GM21526 (cell line): ENCODE results near the gene CHST3.
"Not testable (repeated sequence)": the region's sequence is repeated elsewhere in the genome, so short reads cannot be mapped to it uniquely, and the experiment has no call there.

Experiments
- ATAC-seq: cut with Tn5 transposase; IDR thresholded peaks from one replicate; pipeline ENCODE4 v1.9.1; 2021; ENCODE audit warnings: moderate library complexity; ENCODE audit not compliant: unreplicated experiment, low FRiP score

CHST3 gene

DNA sequence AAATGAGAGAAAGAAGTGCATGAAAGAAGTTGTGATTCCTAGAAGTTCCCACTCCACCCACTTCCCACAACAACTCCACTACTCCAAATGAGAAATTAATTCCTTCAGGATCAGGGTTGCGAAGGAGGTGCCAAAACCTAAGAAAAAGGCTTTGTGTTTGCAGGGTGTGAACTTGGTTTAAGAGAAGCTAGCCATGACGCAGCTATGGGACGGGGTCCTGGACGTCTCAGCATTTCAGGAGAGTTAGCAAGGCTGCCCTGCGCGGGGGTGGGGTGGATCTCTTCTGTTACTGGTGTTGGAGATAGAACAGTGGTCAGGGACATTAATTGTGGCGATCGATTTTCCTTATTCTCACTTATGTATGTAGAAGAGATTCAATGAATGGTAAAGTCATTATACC is 61.2 kb downstream of the CHST3 start:
- no peak for ATAC-seq

DNA sequence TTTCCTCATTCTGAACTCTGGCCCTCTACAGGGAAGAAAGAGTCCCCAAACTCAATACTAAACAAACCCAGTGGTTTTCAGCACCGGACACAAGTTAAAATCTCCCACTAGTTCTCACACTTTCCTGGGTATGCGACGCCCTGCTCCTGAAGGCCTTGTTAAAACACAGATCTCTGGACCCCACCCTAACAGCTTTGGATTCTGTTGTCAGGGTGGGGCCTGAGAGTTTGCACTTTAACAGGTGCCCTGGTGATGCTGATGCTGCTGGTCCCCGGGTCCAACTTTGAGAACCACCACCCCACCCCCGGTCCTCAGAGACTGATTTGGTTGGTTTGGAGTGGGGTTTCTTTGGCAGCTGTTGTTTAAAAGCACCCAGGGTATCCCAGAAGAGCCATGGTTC is 61.6 kb downstream of the CHST3 start:
- ATAC-seq = no peak

DNA sequence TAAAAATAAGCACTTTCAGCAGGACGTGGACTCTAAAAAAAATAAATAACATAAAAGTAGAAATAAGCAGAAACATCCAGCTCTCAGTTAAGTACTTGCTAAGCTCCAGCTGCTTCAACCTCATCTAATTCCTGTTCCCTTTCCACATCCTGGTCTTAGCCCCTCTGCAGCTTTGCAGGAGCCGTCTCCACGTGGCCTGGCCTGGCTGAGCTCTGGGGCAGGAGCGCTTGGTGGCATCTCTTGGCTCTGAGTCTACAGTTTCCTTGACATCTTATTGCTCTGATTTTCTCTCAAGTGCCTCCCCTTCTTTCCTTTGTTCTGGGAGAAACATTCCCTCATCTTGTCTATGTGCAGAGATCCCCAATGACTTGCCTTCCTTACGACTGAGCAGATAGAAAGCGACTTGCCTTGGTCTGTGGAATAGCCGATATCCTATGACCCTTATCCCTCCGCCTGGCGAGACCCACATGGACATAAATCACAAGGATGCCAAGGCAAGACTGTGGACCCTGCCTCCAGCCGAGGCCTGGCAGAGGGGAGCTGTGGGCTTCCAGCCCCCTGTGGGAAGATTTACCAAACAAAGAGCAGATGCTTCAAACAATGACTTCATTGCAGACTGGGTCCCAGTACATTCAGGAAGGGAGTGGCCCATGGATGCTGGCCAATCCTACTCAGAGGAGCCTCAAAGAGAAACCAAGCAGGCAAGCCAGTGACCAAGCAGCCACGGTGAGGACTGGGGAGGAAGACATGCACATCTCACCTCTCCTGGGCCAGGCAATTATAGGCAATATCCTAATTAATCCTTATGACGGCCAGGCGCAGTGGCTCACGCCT is 62.3 kb downstream of the CHST3 start:
- no peak for ATAC-seq

DNA sequence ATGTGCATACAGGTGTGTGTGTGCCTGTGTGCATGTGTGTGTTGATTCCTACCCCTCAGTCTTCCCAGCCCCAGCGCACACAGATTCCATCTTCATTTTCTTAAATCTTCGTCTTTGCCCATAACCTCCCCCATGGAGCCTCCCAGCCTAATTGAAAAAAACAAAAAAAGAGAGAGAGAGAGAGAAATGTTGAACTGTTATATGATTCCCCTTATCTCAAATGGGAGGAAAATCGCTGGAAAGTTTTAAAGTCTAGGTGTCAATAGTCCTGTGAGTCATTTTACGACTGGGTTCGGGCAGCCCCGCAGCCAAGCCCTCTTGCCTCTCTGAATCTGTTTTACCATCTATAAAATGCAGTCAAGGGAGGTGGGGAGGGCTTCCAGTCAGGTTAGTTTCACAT is 63.3 kb downstream of the CHST3 start:
- no peak for ATAC-seq

DNA sequence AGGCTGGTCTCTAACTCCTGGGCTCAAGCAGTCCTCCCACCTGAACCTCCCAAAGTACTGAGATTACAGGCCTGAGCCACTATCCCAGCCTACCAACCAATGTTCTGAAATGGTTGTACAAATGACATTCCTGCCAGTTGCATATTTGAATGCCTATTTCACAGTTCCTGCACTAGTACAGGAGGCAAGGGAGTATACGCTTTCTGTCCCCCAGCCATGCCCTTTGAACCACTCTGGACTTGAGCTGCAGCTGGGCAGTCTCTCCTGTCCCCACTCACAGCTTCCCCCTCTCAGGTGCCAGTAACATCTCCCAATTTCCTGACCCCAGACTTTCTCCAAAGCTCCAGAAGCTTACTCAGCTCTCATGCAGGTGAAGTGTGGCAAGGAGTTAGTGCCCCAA is 65.2 kb downstream of the CHST3 start:
- no peak for ATAC-seq

DNA sequence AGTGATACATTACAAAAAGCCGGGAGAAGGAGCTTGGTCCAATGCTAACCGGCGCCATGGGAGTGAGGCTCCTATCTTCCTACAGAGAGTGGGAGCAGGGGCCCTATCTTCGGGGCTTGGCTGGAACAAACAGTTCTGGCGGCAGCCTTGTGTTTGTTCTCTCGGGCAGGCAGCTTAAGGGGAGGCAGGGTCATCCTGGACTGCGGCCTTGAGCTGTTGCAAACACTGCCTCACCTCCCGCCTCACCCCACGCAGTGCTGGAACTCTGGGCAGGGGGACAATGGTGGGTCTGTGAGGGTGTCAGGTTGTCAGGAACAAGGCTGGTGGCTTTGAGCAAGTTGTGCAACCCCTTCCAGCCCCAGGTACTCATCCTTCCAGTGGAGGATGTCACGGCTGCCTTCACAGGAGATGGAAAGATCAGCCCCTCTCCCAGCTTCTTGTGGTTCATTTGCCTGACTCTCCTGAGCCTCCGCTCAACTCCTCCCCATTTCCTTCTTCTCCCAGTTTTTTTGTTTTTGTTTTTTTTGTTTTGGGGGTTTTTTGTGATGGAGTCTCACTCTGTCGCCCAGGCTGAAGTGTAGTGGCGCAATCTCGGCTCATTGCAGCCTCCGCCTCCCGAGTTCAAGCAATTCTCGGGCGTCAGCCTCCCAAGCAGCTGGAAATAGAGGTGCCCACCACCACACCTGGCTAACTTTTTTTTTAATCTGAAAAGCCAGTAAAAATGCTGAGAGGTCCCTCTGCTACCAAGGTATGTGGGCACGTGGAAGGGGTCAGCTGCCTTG is 66.8 kb downstream of the CHST3 start:
- no peak for ATAC-seq

DNA sequence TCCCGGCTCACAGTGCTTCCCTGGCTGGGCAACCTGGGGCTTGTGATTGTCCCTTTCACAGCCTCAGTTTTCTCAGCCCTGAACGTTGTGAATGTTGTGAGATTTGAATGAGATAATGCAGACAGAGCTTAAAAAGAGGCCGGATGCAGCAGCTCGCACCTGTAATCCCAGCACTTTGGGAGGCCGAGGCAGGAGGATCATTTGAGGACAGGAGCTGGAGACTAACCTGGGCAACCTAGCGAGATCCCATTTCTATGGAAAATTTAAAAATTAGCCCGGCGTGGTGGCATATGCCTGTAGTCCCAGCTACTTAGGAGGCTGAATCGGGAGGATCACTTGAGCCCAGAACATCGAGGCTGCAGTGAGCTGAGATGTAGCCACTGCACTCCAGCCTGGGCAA is 67.5 kb downstream of the CHST3 start:
- ATAC-seq = no peak

DNA sequence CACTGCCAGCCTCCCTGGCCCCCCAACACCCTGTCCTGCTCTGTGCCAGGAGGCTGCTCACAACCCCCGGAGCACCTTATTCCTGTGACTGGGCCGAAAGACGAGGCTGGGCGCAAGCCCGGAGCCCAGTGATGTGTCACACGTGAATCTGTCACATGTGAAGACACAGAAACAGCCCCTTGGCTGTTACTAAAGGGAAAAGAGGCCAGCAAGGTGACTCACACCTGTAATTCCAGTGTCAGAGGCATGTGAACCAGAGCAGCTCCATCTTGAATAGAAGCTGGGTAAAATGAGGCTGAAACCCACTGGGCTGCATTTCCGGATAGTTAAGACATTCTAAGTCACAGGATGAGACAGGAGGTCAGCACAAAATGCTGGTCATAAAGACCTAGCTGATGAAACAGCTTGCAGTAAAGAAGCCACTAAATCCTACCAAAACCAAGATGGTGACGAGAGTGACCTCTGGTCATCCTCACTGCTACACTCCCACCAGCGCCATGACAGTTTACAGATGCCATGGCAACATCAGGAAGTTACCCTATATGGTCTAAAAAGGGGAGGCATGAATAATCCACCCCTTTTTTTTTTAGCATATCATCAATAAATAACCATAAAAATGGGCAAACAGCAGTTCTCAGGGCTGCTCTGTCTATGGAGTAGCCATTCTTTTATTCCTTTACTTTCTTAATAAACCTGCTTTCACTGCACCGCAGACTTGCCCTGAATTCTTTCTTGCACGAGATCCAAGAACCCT is 68.4 kb downstream of the CHST3 start:
- not testable (repeated sequence) for ATAC-seq

DNA sequence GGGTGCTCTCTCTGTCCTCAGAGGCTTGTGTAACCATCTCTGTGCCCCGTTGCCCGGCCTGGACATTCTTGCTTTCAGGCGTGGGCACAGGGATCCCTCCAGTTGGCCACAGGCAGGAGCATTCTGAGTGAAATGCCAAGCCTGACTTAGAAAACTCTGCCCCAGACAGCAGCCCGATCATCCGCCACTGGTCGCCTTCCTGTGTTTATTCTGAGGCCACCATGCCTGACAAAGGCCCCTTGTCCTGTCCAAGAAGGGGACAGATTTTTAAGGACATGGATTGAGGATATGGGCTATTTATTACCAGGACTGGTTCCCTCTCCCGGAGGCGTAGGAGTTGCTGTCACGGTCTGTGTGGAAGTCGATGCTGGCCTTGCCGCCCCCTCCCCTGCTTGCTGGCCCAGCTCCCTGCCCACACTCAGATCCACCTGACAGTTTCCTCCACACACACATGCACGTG is 69.9 kb downstream of the CHST3 start:
- ATAC-seq = no peak

DNA sequence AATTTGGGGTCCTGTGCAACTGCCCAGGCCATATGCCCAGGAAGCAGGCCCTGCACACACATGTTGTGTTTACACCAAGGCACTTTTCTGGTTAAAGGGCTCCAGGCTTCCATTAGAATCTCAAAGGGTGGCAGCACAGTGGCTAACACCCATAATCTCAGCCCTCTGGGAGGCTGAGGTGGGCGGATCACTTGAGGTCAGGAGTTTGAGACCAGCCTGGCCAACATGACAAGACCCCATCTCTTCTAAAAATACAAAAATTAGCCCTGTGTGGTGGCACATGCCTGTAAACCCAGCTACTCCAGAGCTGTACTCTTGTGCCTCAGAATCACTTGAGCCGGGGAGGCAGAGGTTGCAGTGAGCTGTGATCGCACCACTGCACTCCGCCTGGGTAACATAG is 70.6 kb downstream of the CHST3 start:
- ATAC-seq = no peak

DNA sequence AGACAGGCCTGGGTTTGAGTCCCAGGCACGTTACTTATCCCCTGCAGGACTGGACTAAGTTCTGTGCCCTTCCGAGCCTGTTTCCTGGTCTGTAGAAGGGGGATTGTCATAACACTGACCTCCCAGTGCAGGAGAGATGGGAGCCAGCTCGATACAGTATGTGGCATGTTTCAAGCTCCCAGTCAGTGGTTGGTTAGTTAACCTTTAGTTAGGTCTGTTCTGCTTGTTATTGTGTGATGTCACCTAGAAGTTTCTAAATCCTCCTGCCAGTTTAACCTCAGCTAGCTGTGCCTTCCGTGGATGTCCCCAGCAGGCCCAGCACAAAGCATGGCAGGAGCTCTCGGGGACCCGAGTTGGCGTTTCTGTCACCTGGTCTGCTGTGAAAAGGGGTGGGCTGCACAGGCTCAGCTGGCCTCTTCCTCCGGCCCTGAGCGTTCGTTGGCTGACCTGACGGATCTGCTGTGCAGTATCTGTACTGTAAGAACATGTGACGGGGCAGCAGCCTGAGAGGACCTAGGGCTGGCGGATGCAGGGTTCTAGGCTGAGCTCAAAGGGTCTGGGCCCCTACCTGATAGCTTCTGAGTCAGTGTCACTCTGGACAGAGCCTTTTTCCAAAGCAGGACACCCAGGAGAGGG is 71.2 kb downstream of the CHST3 start:
- no peak for ATAC-seq

DNA sequence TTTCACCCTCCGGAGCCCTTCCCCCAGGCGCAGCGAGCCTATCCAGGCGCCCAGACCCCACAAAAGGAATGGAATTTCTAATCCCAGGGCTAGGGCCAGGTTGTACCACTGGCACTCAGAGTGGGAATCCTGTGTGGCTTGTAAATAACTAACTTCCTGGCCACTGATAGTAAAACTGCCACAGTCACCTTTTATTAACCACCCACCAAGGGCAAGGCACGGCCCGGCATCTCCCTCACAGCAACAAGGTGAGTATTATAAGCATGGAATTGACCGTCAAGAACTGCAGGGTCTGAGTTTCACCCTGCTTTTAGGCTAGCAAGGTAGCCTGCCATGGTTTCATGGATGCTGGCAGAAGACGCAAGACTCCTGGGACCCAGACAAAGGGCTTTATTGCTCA is 73.1 kb downstream of the CHST3 start:
- ATAC-seq = no peak

DNA sequence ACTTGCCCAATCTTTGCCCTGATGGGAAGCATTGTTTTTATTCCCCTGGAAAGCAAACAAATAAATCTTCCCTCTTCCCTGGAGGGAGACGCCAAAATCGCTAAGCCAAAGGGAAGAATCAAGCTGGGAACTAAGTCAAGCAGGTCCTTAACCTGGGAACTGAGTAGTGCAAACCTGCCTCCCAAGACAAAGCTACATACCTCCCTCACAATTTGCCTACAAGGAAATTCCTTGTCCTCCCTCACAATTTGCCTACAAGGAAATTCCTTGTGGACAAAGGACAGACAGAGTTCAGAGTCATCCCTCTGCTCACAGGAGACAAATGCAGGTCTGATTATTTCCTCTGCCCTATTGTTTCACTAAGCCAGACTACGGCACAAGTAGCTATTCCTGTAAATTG is 73.6 kb downstream of the CHST3 start:
- ATAC-seq = no peak

DNA sequence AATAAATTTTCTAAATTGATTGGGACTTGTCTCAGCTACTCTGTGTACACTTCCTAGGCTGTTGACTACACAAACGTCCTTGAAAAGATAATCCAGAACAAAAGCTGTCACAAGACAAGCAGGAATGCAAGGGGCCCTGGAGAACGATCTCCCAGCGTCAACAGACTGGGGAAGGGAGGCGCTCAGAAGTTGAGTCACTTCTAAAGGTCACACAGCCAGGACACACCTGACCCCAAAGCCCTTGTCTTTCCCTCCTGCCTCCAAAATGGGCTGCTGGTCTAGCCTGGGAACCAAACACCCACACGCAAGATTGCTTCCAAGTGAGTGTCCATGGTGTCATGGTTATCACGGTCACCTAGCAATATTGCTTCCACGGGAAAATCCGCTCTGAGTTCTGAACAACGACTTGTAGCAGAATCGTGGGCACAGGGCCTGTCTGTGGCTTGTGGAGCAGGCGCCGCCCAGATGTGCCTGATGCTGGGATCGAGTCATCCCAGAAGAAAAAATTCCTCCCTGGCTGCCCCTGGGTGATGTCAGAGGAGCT is 74.3 kb downstream of the CHST3 start:
- no peak for ATAC-seq

DNA sequence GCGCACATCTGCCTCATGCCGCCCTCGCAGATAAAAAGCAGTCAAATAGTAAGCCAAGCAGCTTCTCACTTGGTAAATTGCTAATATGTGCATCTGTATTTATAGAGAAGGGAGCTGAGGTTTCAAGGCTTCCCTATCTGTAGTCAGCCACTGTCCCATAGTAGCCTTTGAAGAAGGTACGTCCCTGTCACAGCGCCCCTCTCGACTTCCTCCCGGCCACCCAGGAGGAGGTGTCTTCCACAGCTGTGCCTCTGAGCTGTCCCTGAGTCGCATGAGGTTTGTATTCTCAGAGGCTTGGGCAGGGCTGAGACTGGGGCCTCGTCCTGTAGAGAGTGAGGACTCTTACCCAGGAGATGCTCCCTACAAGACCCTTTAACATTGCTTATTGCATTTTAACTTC is 75.2 kb downstream of the CHST3 start:
- ATAC-seq = no peak

DNA sequence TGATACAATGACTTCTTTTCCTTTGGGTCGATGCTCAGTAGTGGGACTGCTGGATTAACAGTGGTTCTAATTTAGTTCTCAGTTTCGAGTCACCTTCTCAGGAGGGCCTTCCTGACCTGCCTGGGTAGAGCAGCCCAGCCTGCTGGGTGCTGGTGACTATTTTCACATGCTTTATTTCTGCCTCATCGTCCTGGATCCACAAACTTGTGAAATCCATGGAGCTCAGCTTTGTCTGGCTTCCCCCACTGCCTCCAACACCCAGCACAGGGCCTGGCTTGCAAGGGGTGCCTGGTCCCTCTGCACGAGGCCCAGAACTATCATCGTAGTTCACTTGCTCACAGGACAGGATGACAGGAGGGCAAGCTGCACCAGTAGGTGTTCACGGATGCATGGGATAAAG is 77.3 kb downstream of the CHST3 start:
- no peak for ATAC-seq

DNA sequence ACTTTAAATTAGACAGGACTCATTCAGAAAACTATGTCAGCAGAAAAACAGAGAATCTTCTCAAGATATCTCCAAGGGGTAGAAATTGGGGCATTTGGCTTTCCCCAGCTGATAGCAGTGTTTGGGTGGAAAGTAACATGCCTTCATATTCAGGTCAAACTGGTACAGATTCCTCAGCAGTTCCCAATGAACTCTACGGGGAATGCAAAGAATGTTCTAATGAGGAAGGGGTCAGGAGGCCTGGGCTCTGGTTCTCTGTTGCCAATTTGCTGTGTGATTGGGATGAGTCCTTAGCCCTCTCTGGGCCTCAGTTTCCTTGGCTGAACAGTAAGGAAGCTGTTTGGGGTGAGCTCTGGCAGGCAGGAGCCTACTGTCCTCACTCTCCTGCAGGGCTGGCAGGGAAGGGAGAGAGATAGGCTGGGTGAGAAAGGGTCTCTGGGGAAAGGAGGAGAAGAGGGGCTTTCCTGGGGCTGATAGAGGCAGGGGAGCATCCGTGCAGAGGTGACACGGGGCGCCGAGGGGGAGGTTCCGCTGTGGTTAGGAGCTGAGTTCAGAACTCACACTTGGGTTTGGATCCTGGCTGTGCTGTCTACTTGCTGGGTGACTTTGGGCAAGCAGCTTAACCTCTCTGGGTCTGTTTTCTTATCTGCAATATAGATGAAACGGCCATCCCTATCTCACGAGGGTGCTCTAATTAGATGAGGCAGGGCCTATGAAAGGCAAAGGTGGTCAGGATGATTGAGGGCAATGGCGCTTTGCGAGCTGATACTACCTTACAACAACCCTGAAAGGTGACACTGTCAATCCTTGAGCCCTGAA is 79.0 kb downstream of the CHST3 start:
- no peak for ATAC-seq

DNA sequence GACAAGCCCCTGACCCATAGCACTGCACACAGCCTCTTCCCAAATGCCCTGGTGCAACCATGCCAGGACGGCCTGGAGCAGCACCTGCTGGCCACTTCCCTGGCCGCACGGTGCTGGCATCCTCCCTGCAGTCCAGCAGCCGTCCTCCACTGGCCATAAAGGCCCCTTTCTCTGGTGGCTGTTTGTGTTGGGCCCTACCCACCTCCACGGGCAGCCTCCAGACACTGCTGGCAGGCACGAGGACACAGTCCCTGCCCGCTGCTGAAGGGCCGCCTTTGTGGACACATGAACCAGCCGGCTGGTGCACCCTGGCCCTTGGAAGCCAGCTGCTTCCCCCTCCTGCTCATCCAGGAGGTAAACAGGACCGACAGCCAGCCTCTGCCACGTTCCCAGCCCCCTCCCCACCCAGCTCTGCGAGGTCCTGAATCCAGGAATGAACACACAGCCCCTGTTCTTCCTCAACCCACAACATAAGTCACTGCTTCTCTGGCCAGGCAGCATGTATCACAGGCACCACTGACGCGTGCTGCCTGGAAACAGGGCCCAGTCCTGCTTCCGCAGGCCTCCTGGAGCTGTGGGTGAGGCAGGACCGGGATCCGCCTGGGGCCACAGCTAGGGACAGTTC is 80.3 kb downstream of the CHST3 start:
- ATAC-seq = no peak

DNA sequence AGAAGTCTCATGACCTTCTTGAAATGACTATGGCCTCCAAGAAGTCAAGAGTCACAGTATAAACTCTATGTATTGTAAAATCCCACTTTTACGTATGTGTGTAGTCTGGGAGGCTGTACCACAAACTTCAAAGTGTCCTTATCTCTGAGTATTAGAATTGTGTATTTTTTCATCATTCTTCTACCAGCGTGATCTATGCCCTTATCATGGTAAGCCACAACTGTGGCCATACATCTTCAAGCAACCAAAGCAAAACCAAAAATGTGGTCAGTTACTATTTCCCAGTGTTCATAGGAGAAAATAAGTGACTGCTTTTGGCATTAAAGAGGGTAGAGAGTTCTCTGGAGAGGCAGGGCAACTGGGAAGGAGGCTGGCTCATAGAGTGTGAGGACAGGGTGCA is 81.4 kb downstream of the CHST3 start:
- ATAC-seq = no peak
